SK-N-SH (cell line): Measurements from ENCODE around the gene STK35. TPM values are rescaled to one million over a fixed set of nuclear protein-coding genes. Genes with fewer than 3 reads are reported as not detected.

ENCODE experiments used
- CTCF ChIA-PET: fragments of 300-600, 350-600 bp; formaldehyde crosslinking; extraction: SDS; loops from one replicate; lab custom pipeline; 2021; lab: Yijun Ruan, JAX
- POLR2A ChIA-PET: fragments of 350-600 bp; sonication (Branson Sonifier 250); formaldehyde crosslinking; extraction: SDS; loops from one replicate; lab custom pipeline; 2020; ENCODE audit warnings: antibody characterized with exemption, inconsistent platforms; lab: Yijun Ruan, JAX
- DNase-seq: peaks from one replicate; pipeline ENCODE4 v3.0.0; 2012
- H2AFZ ChIP-seq: fragments of 200-600 bp; sonication (generic); 2 replicates; pipeline ENCODE4 v1.8.1; 2016; ENCODE audit warnings: antibody characterized with exemption, mild to moderate bottlenecking, low read depth
- H3F3A ChIP-seq: fragments of 200-600 bp; sonication (generic); replicated peaks from 2 replicates; pipeline ENCODE3; 2016; ENCODE audit warnings: antibody characterized with exemption, mild to moderate bottlenecking; ENCODE audit not compliant: insufficient read depth
- H3K27ac ChIP-seq, 2 experiments: fragments of 200-500 bp in 1 of 2; fragments of 200-600 bp in 1 of 2; sonication (Bioruptor generic) in 1 of 2; sonication (generic), shearing (Covaris generic) in 1 of 2; 2 replicates each; pipeline versions ENCODE4 v1.5.1 to v1.6.1; 2014 to 2016; ENCODE audit warnings: low read depth in 2 of 2, inconsistent platforms in 1 of 2, low read length in 1 of 2, mild to moderate bottlenecking in 1 of 2, mixed read lengths in 1 of 2
- H3K27me3 ChIP-seq: fragments of 200-600 bp; sonication (generic), shearing (Covaris generic); 2 replicates; pipeline ENCODE4 v1.6.1; 2016; ENCODE audit warnings: mixed run types; ENCODE audit not compliant: insufficient read depth
- H3K36me3 ChIP-seq, 2 experiments: fragments of 200-500 bp in 1 of 2; fragments of 200-600 bp in 1 of 2; sonication (Bioruptor generic) in 1 of 2; sonication (generic) in 1 of 2; replicated peaks in 1 of 2; 2 replicates each; pipeline versions ENCODE3 to v1.5.1; 2014 to 2016; ENCODE audit warnings: low read length in 1 of 2, mild to moderate bottlenecking in 1 of 2; ENCODE audit not compliant: insufficient read depth in 2 of 2, control insufficient read depth in 1 of 2
- H3K4me1 ChIP-seq, 2 experiments: fragments of 200-500 bp in 1 of 2; fragments of 200-600 bp in 1 of 2; sonication (Bioruptor generic) in 1 of 2; sonication (generic), shearing (Covaris generic) in 1 of 2; 2 replicates each; pipeline versions ENCODE4 v1.5.1 to v1.6.1; 2014 to 2016; ENCODE audit warnings: low read depth in 1 of 2, low read length in 1 of 2, mixed run types in 1 of 2; ENCODE audit not compliant: insufficient read depth in 2 of 2, control insufficient read depth in 1 of 2
- H3K4me2 ChIP-seq: fragments of 200-600 bp; sonication (generic), shearing (Covaris generic); 2 replicates; pipeline ENCODE4 v1.6.1; 2017; ENCODE audit warnings: mixed run types
- H3K4me3 ChIP-seq, 2 experiments: fragments of 200-500 bp in 1 of 2; fragments of 200-600 bp in 1 of 2; sonication (Bioruptor generic) in 1 of 2; sonication (generic), shearing (Covaris generic) in 1 of 2; 2 replicates each; pipeline versions ENCODE4 v1.5.1 to v1.8.1; 2014 to 2016; ENCODE audit warnings: low read depth in 2 of 2, inconsistent platforms in 1 of 2, low read length in 1 of 2, mild to moderate bottlenecking in 1 of 2, mixed read lengths in 1 of 2, moderate library complexity in 1 of 2
- H3K79me2 ChIP-seq: fragments of 200-600 bp; sonication (generic); 2 replicates; pipeline ENCODE4 v1.8.1; 2017; ENCODE audit warnings: mild to moderate bottlenecking; ENCODE audit not compliant: insufficient read depth
- H3K9ac ChIP-seq: fragments of 200-600 bp; sonication (generic); 2 replicates; pipeline ENCODE4 v1.6.1; 2017; ENCODE audit warnings: mixed run types
- H3K9me2 ChIP-seq: fragments of 200-600 bp; sonication (generic); 2 replicates; pipeline ENCODE4 v1.6.1; 2017; ENCODE audit warnings: mixed run types
- H3K9me3 ChIP-seq: fragments of 200-600 bp; sonication (generic); 2 replicates; pipeline ENCODE4 v1.6.1; 2017; ENCODE audit warnings: mixed run types, mild to moderate bottlenecking, moderate library complexity
- H4K20me1 ChIP-seq: fragments of 200-600 bp; sonication (generic); 2 replicates; pipeline ENCODE4 v1.6.1; 2017; ENCODE audit warnings: mild to moderate bottlenecking, mixed run types; ENCODE audit not compliant: insufficient read depth
- ELF1 ChIP-seq: IDR thresholded peaks from 2 replicates; pipeline ENCODE4 v1.4.0; 2012
- EP300 ChIP-seq, 2 experiments: IDR thresholded peaks; 2 replicates each; pipeline versions ENCODE4 v1.4.0 to v1.6.1; 2012; ENCODE audit warnings: borderline replicate concordance in 1 of 2, low read depth in 1 of 2, low read length in 1 of 2
- EZH2phosphoT487 ChIP-seq: fragments of 200-600 bp; sonication (generic); IDR thresholded peaks from 2 replicates; pipeline ENCODE4 v1.6.1; 2017; ENCODE audit warnings: low read depth, mixed run types, mild to moderate bottlenecking, antibody characterized with exemption, moderate library complexity, borderline replicate concordance
- FOXJ3 ChIP-seq: sonication (generic); formaldehyde crosslinking; IDR thresholded peaks from 2 replicates; pipeline ENCODE4 v1.5.1; 2020; ENCODE audit warnings: mild to moderate bottlenecking, missing genetic modification reagents
- GABPA ChIP-seq: IDR thresholded peaks from 2 replicates; pipeline ENCODE4 v1.4.0; 2012; ENCODE audit warnings: low read depth, mild to moderate bottlenecking
- JUND ChIP-seq: IDR thresholded peaks from 2 replicates; pipeline ENCODE4 v1.4.0; 2012
- MAX ChIP-seq: IDR thresholded peaks from 2 replicates; pipeline ENCODE4 v1.4.0; 2012; ENCODE audit warnings: low read depth
- MXI1 ChIP-seq: IDR thresholded peaks from 2 replicates; pipeline ENCODE4 v1.6.1; 2012; ENCODE audit warnings: mild to moderate bottlenecking, low read depth, low read length, improper control_type of control experiment
- NFIC ChIP-seq: IDR thresholded peaks from 2 replicates; pipeline ENCODE4 v1.4.0; 2012; ENCODE audit warnings: borderline replicate concordance
- NRF1 ChIP-seq: IDR thresholded peaks from 2 replicates; pipeline ENCODE4 v1.6.1; 2012; ENCODE audit warnings: low read depth, mild to moderate bottlenecking, low read length
- RCOR1 ChIP-seq: fragments of 150-350 bp; IDR thresholded peaks from 2 replicates; pipeline ENCODE4 v1.6.1; 2017; ENCODE audit warnings: antibody characterized with exemption, low read length
- RFX5 ChIP-seq: IDR thresholded peaks from 2 replicates; pipeline ENCODE4 v1.6.1; 2012; ENCODE audit warnings: mild to moderate bottlenecking, improper control_type of control experiment, low read length
- SMC3 ChIP-seq: IDR thresholded peaks from 2 replicates; pipeline ENCODE4 v1.6.1; 2012; ENCODE audit warnings: low read depth, low read length, improper control_type of control experiment
- TAF1 ChIP-seq: IDR thresholded peaks from 2 replicates; pipeline ENCODE4 v1.6.1; 2012; ENCODE audit warnings: low read depth, mild to moderate bottlenecking, low read length, moderate library complexity, borderline replicate concordance
- TCF12 ChIP-seq: IDR thresholded peaks from 2 replicates; pipeline ENCODE4 v1.4.0; 2012
- ZBTB33 ChIP-seq: IDR thresholded peaks from 2 replicates; pipeline ENCODE4 v1.4.0; 2012; ENCODE audit warnings: low read depth, borderline replicate concordance
- WGBS: methylation state at CpG from one replicate; pipeline ENCODE4 v1.1.6; 2017; ENCODE audit warnings: low lambda C conversion rate; 5-methylcytosine and 5-hydroxymethylcytosine counted together
- polyA plus RNA-seq, 3 experiments: library from polyadenylated mRNA; depleted of rRNA; stranded (reverse); fragments of >200 nt; gene quantifications; 2 replicates each; pipeline ENCODE4 v1.2.3, GENCODE V29; 2012
- TF ChIP-seq, protein P1 (sequence below): fragments of 200-600 bp; sonication (generic); IDR thresholded peaks from 2 replicates; pipeline ENCODE4 v1.6.1; 2017; ENCODE audit warnings: antibody characterized with exemption, mild to moderate bottlenecking, moderate library complexity
- TF ChIP-seq, protein P2 (sequence below): IDR thresholded peaks from 2 replicates; pipeline ENCODE4 v1.4.0; 2012; ENCODE audit warnings: low read depth, borderline replicate concordance

The STK35 gene
- polyA plus RNA-seq, 1 of the 3 experiments (the other 2 are of a cell fraction) = 6.7 TPM

GRCh38 chr20:2146080-2146867 is 44.6 kb downstream of the STK35 start:
- CTCF ChIA-PET = interaction anchor here (1.1 kb wide), 1 partner anchor 26 kb away, joined by 4 read pairs; no protein-coding TSS in a partner anchor
- WGBS = 89% methylated on average over 18 of the region's 18 CpGs

DNA sequence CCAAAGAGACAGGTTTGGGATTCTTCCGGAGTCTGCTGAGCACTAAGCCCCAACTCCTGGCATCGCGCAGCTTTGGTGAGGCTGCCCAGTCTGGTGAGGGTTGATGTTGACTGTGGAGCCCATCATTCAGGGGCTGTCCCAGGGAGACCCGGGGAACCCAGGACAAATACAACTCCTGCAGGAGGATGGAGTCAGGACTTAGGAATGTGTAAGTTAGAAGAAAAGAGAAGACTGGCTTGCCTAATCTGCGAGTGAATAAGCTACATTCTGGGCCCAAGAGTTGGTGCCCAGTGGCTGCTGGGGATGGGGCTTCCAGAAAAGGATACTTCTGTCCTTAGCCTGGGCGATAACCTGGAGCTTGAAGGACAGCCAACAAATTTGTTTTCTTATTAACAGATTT is 47.9 kb downstream of the STK35 start:
- Histone ChIP-seq H3K9me2 (no peaks in the 10 kb centered on the region), H2AFZ (no peak overlapping the region), H3K36me3 (peaks cover 0 to 22% of the 10 kb centered on the region in 2 experiments), H3K79me2 (no peaks in the 10 kb centered on the region), H3K27ac (no peak overlapping the region)
- CTCF ChIA-PET = interaction anchor here (1.3 to 2.0 kb wide), 2 partner anchors 23 to 143 kb away, joined by 4 to 9 read pairs; no protein-coding TSS in a partner anchor
- POLR2A ChIA-PET = interaction anchor here (1.0 kb wide), 1 partner anchor 9 kb away, joined by 3 read pairs; no protein-coding TSS in a partner anchor
- WGBS = 91% methylated on average over 6 of the region's 6 CpGs
- TF ChIP-seq GABPA (no peak), TAF1 (no peak), MAX (no peak), RFX5 (no peak), NRF1 (no peak), JUND (no peak), ELF1 (no peak), ZBTB33 (no peak), SMC3 (no peak), EP300 (IDR thresholded peaks at IDR 0.05; ENCODE audit: borderline replicate concordance in 1 of 2, low read depth in 1 of 2, low read length in 1 of 2) (no peak), RCOR1 (no peak), EZH2phosphoT487 (no peak)
- TF ChIP-seq, protein P1, sequence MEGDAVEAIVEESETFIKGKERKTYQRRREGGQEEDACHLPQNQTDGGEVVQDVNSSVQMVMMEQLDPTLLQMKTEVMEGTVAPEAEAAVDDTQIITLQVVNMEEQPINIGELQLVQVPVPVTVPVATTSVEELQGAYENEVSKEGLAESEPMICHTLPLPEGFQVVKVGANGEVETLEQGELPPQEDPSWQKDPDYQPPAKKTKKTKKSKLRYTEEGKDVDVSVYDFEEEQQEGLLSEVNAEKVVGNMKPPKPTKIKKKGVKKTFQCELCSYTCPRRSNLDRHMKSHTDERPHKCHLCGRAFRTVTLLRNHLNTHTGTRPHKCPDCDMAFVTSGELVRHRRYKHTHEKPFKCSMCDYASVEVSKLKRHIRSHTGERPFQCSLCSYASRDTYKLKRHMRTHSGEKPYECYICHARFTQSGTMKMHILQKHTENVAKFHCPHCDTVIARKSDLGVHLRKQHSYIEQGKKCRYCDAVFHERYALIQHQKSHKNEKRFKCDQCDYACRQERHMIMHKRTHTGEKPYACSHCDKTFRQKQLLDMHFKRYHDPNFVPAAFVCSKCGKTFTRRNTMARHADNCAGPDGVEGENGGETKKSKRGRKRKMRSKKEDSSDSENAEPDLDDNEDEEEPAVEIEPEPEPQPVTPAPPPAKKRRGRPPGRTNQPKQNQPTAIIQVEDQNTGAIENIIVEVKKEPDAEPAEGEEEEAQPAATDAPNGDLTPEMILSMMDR = no peak
- TF ChIP-seq, protein P2, sequence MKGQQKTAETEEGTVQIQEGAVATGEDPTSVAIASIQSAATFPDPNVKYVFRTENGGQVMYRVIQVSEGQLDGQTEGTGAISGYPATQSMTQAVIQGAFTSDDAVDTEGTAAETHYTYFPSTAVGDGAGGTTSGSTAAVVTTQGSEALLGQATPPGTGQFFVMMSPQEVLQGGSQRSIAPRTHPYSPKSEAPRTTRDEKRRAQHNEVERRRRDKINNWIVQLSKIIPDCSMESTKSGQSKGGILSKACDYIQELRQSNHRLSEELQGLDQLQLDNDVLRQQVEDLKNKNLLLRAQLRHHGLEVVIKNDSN = no peak
- TF ChIP-seq, all 33 proteins: peak for 0
- no peak overlapping the region for H3K9ac ChIP-seq
- no peaks in the 10 kb centered on the region for H4K20me1 ChIP-seq
- no peak overlapping the region for H3K4me3 ChIP-seq
- H3K27me3 ChIP-seq = no peaks in the 10 kb centered on the region
- no peak for DNase-seq
- no peaks in the 10 kb centered on the region for H3K9me3 ChIP-seq
- H3K4me2 ChIP-seq = no peak overlapping the region
- no peaks in the 10 kb centered on the region for H3F3A ChIP-seq
- peaks cover 13 to 20% of the 10 kb centered on the region in 2 experiments; a peak in 3 of 4 replicates for H3K4me1 ChIP-seq

More at GRCh38 chr20:2146080-2146867, 44.6 kb downstream of the STK35 start:
- no peak overlapping the region for H3K4me2 ChIP-seq
- POLR2A ChIA-PET = no interaction called here
- H3K36me3 ChIP-seq = peaks cover 0 to 32% of the 10 kb centered on the region in 2 experiments
- H2AFZ ChIP-seq = no peak overlapping the region
- H3K27me3 ChIP-seq = no peaks in the 10 kb centered on the region
- H3K9ac ChIP-seq = no peak overlapping the region
- no peak for DNase-seq
- no peaks in the 10 kb centered on the region for H3F3A ChIP-seq
- H3K4me3 ChIP-seq = no peak overlapping the region
- peaks cover 5% of the 10 kb centered on the region for H4K20me1 ChIP-seq
- H3K4me1 ChIP-seq = peaks cover 8 to 9% of the 10 kb centered on the region in 2 experiments; a peak in 2 of 4 replicates
- H3K9me3 ChIP-seq = no peaks in the 10 kb centered on the region
- TF ChIP-seq RFX5 (no peak), MXI1 (no peak), NFIC (no peak), TCF12 (no peak), FOXJ3 (CRISPR knock-in tag) (no peak)
- H3K27ac ChIP-seq = no peak overlapping the region
- H3K9me2 ChIP-seq = no peaks in the 10 kb centered on the region
- H3K79me2 ChIP-seq = peaks cover 23% of the 10 kb centered on the region; the same call in 1 of the 2 replicates
